PC-9 (cell line): ENCODE results near the gene C1QC. TPM values are rescaled to one million over a fixed set of nuclear protein-coding genes. Genes with fewer than 3 reads are reported as not detected.

Source experiments
- BruUV-seq: library from RNA; stranded (reverse); fragments of 400-500 nt; replicated peaks from 2 replicates; lab custom pipeline; 2021; lab: Mats Ljungman, UMichigan
- CTCF ChIA-PET: fragments of 300-600 bp; sonication (Branson Sonifier 250); formaldehyde crosslinking; loops from one replicate; lab custom pipeline; 2022; ENCODE audit warnings: antibody characterized with exemption; lab: Charles Lee
- POLR2A ChIA-PET: fragments of 300-600 bp; sonication (Branson Sonifier 250); formaldehyde crosslinking; loops from one replicate; lab custom pipeline; 2022; ENCODE audit warnings: antibody characterized with exemption; ENCODE audit not compliant: unreplicated experiment; lab: Charles Lee
- DNase-seq, 2 experiments: peaks; one replicate each; pipeline versions ENCODE4 v3.0.0 to v3.0.0-alpha.2; 2015 to 2022; ENCODE audit warnings: mixed read lengths in 1 of 2
- H2AFZ ChIP-seq: fragments of 200-600 bp; sonication (generic); 2 replicates; pipeline ENCODE4 v1.8.1; 2017; ENCODE audit warnings: antibody characterized with exemption
- H3F3A ChIP-seq: fragments of 200-600 bp; sonication (generic); 2 replicates; pipeline ENCODE4 v1.8.1; 2017; ENCODE audit warnings: antibody characterized with exemption, mild to moderate bottlenecking, low read depth; ENCODE audit not compliant: insufficient read depth
- H3K27ac ChIP-seq: fragments of 200-600 bp; sonication (generic); 2 replicates; pipeline ENCODE4 v1.6.1; 2016; ENCODE audit warnings: mixed run types
- H3K27me3 ChIP-seq: fragments of 200-600 bp; sonication (generic); 2 replicates; pipeline ENCODE4 v1.6.1; 2016; ENCODE audit warnings: low read depth, mixed run types; ENCODE audit not compliant: insufficient read depth
- H3K36me3 ChIP-seq: fragments of 200-600 bp; sonication (generic); 2 replicates; pipeline ENCODE4 v1.6.1; 2016; ENCODE audit warnings: low read depth, mixed run types
- H3K4me1 ChIP-seq: fragments of 200-600 bp; sonication (generic); replicated peaks from 2 replicates; pipeline ENCODE4 v1.6.1; 2016; ENCODE audit warnings: mixed run types; ENCODE audit not compliant: insufficient read depth
- H3K4me2 ChIP-seq: fragments of 200-600 bp; sonication (generic); 2 replicates; pipeline ENCODE4 v1.6.1; 2017; ENCODE audit warnings: mixed run types
- H3K4me3 ChIP-seq: fragments of 200-600 bp; sonication (generic); 2 replicates; pipeline ENCODE4 v1.6.1; 2016; ENCODE audit warnings: mixed run types
- H3K79me2 ChIP-seq: fragments of 200-600 bp; sonication (generic); 2 replicates; pipeline ENCODE4 v1.6.1; 2017; ENCODE audit warnings: low read depth, mixed run types
- H3K9me2 ChIP-seq: fragments of 200-600 bp; sonication (generic); 2 replicates; pipeline ENCODE4 v1.8.1; 2017; ENCODE audit warnings: mild to moderate bottlenecking; ENCODE audit not compliant: insufficient read depth
- H3K9me3 ChIP-seq: fragments of 200-600 bp; sonication (generic); 2 replicates; pipeline ENCODE4 v1.8.1; 2016; ENCODE audit warnings: low read depth; ENCODE audit not compliant: insufficient read depth
- H4K20me1 ChIP-seq: fragments of 200-600 bp; sonication (generic); 2 replicates; pipeline ENCODE4 v1.8.1; 2017; ENCODE audit not compliant: insufficient read depth
- CTCF ChIP-seq: fragments of 200-600 bp; sonication (generic); conservative IDR thresholded peaks from 2 replicates; pipeline ENCODE4 v1.6.1; 2017; ENCODE audit warnings: mixed run types, antibody characterized with exemption, mild to moderate bottlenecking, moderate library complexity
- EZH2 ChIP-seq: fragments of 200-600 bp; sonication (generic); IDR thresholded peaks from 2 replicates; pipeline ENCODE4 v1.8.0; 2017; ENCODE audit warnings: antibody characterized with exemption, low read depth
- intact Hi-C: fragments of 100-400 bp; cut with micrococcal nuclease; formaldehyde crosslinking; loops from one replicate; pipeline ENCODE4 v1.10.0; 2022; ENCODE audit not compliant: unreplicated experiment
- total RNA-seq: library from RNA; stranded (reverse); gene quantifications from 2 replicates; pipeline ENCODE4 v1.2.3, GENCODE V29; 2021

The C1QC gene
- total RNA-seq, 1 experiment from 2014 or later: not detected

GRCh38 chr1:22637907-22638445, 5.5 kb upstream of the C1QC start:
- CTCF ChIA-PET: no interaction called here
- Histone ChIP-seq H3K4me1 (no peaks in the 10 kb centered on the region), H3K9me3 (no peaks in the 10 kb centered on the region), H3K27ac (no peak overlapping the region), H3K4me3 (no peak overlapping the region), H2AFZ (no peak overlapping the region), H3K36me3 (no peaks in the 10 kb centered on the region), H4K20me1 (no peaks in the 10 kb centered on the region), H3K4me2 (no peak overlapping the region), H3K27me3 (peaks cover 21% of the 10 kb centered on the region; the same call in 1 of the 2 replicates), H3F3A (no peaks in the 10 kb centered on the region), H3K79me2 (no peaks in the 10 kb centered on the region), H3K9me2 (no peaks in the 10 kb centered on the region)
- no peak for TF ChIP-seq EZH2
- no peak for TF ChIP-seq CTCF
- POLR2A ChIA-PET: no interaction called here
- no TSS peak for BruUV-seq
- intact Hi-C loops: no loop called here
- no peak for DNase-seq

GRCh38 chr1:22638476-22639234, 4.8 kb upstream of the C1QC start:
- no peaks in the 10 kb centered on the region for H4K20me1 ChIP-seq
- BruUV-seq: no TSS peak
- H3K4me1 ChIP-seq: no peaks in the 10 kb centered on the region
- H3K4me2 ChIP-seq: no peak overlapping the region
- H3K27ac ChIP-seq: no peak overlapping the region
- TF ChIP-seq CTCF (no peak), EZH2 (no peak)
- H3K27me3 ChIP-seq: peaks cover 20% of the 10 kb centered on the region; the same call in 1 of the 2 replicates
- DNase-seq: no peak
- H2AFZ ChIP-seq: no peak overlapping the region
- ChIA-PET CTCF (interaction anchor here (0.7 kb wide), 1 partner anchor 113 kb away, joined by 3 read pairs; no protein-coding TSS in a partner anchor), POLR2A (no interaction called here)
- no peaks in the 10 kb centered on the region for H3K9me3 ChIP-seq
- no peaks in the 10 kb centered on the region for H3K36me3 ChIP-seq
- intact Hi-C loops: no loop called here
- no peak overlapping the region for H3K4me3 ChIP-seq
- no peaks in the 10 kb centered on the region for H3F3A ChIP-seq
- H3K9me2 ChIP-seq: no peaks in the 10 kb centered on the region
- H3K79me2 ChIP-seq: no peaks in the 10 kb centered on the region

- Histone ChIP-seq H3K27me3 (peaks cover 16% of the 10 kb centered on the region; the same call in 1 of the 2 replicates), H3K79me2 (no peaks in the 10 kb centered on the region), H4K20me1 (no peaks in the 10 kb centered on the region), H3K4me1 (no peaks in the 10 kb centered on the region), H3K9me2 (no peaks in the 10 kb centered on the region), H3F3A (no peaks in the 10 kb centered on the region), H3K27ac (no peak overlapping the region), H3K4me2 (no peak overlapping the region), H2AFZ (no peak overlapping the region), H3K4me3 (no peak overlapping the region), H3K9me3 (no peaks in the 10 kb centered on the region), H3K36me3 (no peaks in the 10 kb centered on the region)
- BruUV-seq: no TSS peak
- no peak for TF ChIP-seq CTCF
- TF ChIP-seq EZH2: no peak
- intact Hi-C loops: no loop called here
- CTCF ChIA-PET: interaction anchor here (0.5 to 0.7 kb wide), 2 partner anchors 112 to 223 kb away, joined by 3 read pairs; no protein-coding TSS in a partner anchor
- DNase-seq: no peak
- POLR2A ChIA-PET: no interaction called here
Observed at GRCh38 chr1:22639286-22639685, 4.1 kb upstream of the C1QC start.
